NCI-H2196 treated with DMSO at 0.1 percent for 48 hours (cell line): ENCODE data around the gene FMN1.

ENCODE experiments used
- DNase-seq: peaks from one replicate; lab custom pipeline; 2025; ENCODE audit not compliant: unreplicated experiment; lab: John Stamatoyannopoulos, UW

The FMN1 gene

GRCh38 chr15:32946210-32946609 lies 248.3 kb downstream of the FMN1 start:
- DNase-seq, result no peak

- no peak for DNase-seq
These were observed 250.1 kb downstream of the FMN1 start for GRCh38 chr15:32944431-32944830.

GRCh38 chr15:32943711-32944110 lies 250.8 kb downstream of the FMN1 start:
- no peak for DNase-seq

- DNase-seq, result no peak
These were observed 252.1 kb downstream of the FMN1 start for GRCh38 chr15:32942401-32942841.

GRCh38 chr15:32941823-32942222 lies 252.7 kb downstream of the FMN1 start:
- DNase-seq, result no peak

GRCh38 chr15:32936976-32937375 lies 257.5 kb downstream of the FMN1 start:
- no peak for DNase-seq

- DNase-seq, result no peak
These were observed 258.1 kb downstream of the FMN1 start for GRCh38 chr15:32936283-32936918.

- no peak for DNase-seq
These were observed 259.4 kb downstream of the FMN1 start for GRCh38 chr15:32935139-32935538.

GRCh38 chr15:32933236-32933635 lies 261.3 kb downstream of the FMN1 start:
- DNase-seq, result no peak

GRCh38 chr15:32928876-32929275 lies 265.6 kb downstream of the FMN1 start:
- no peak for DNase-seq

GRCh38 chr15:32927124-32927523 lies 267.4 kb downstream of the FMN1 start:
- no peak for DNase-seq

- DNase-seq, result no peak
These were observed 271.3 kb downstream of the FMN1 start for GRCh38 chr15:32923176-32923575.

- no peak for DNase-seq
These were observed 272.0 kb downstream of the FMN1 start for GRCh38 chr15:32922541-32922940.

- DNase-seq, result no peak
These were observed 274.6 kb downstream of the FMN1 start for GRCh38 chr15:32919749-32920414.

- no peak for DNase-seq
These were observed 276.0 kb downstream of the FMN1 start for GRCh38 chr15:32918547-32918946.

- DNase-seq, result no peak
These were observed 283.7 kb downstream of the FMN1 start for GRCh38 chr15:32910839-32911238.

- DNase-seq, result no peak
These were observed 285.1 kb downstream of the FMN1 start for GRCh38 chr15:32909431-32909830.

- no peak for DNase-seq
These were observed 285.6 kb downstream of the FMN1 start for GRCh38 chr15:32908872-32909271.

- DNase-seq, result no peak
These were observed 286.2 kb downstream of the FMN1 start for GRCh38 chr15:32908135-32908801.

GRCh38 chr15:32905481-32905880 lies 289.0 kb downstream of the FMN1 start:
- no peak for DNase-seq

GRCh38 chr15:32904448-32904847 lies 290.1 kb downstream of the FMN1 start:
- DNase-seq, result no peak

- no peak for DNase-seq
These were observed 290.8 kb downstream of the FMN1 start for GRCh38 chr15:32903591-32904290.
